Fibroblast of the aortic adventitia (primary cell): ENCODE data around the gene THEM5. TPM values are rescaled to one million over a fixed set of nuclear protein-coding genes. Genes with fewer than 3 reads are reported as not detected.

Experiments
- DNase-seq: peaks from one replicate; pipeline ENCODE4 v3.0.0-alpha.2; 2010; ENCODE audit warnings: low read depth
- H3K4me3 ChIP-seq: 2 replicates; pipeline ENCODE4 v1.5.1; 2011; ENCODE audit warnings: low read depth, mild to moderate bottlenecking, control low read depth, low read length, moderate library complexity
- total RNA-seq: library from RNA; depleted of rRNA; stranded (reverse); fragments of >200 nt; gene quantifications from 2 replicates; pipeline ENCODE4 v1.2.3, GENCODE V29; 2012; ENCODE audit warnings: low replicate concordance
- TF ChIP-seq, protein P1 (sequence below): IDR thresholded peaks from 2 replicates; pipeline ENCODE4 v1.5.1; 2011; ENCODE audit warnings: mild to moderate bottlenecking, low read length, control low read depth, inconsistent platforms; ENCODE audit not compliant: insufficient read depth

Gene THEM5
- total RNA-seq, 1 donor, result not detected

DNA sequence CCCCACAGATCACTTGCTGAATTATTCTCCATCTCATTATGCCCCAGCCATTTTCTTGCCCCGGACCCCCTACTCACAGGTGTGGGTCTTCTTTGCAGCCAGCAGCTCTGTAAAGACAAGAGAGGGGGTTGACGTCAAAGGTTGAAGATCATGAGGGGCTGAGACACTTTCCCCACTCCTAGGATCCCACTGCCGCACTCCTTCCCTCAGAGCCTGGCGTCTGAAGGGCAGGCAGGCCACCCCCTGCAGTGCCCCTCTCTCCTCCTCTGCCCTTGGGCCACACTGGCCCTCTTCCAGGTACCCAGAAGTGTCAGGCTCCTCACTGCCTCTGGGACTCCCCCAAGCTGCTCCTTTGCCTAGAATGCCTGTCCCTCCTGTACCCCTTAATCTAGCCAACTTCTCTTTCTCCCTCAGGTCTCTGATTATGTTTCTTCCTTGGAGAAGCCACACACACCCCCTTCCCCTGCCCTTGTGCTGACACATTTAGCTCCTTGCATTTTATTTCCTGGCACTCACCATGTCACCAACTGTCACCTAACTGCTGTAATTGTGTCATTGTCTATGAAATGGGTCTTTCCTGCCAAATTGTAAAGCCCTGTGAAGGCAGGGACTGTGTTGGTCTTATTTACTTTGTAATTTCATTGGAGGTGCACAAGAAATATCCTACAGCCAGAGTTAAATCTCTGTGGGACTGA is 24.0 kb downstream of the THEM5 start:
- DNase-seq, result no peak
- TF ChIP-seq, protein P1, sequence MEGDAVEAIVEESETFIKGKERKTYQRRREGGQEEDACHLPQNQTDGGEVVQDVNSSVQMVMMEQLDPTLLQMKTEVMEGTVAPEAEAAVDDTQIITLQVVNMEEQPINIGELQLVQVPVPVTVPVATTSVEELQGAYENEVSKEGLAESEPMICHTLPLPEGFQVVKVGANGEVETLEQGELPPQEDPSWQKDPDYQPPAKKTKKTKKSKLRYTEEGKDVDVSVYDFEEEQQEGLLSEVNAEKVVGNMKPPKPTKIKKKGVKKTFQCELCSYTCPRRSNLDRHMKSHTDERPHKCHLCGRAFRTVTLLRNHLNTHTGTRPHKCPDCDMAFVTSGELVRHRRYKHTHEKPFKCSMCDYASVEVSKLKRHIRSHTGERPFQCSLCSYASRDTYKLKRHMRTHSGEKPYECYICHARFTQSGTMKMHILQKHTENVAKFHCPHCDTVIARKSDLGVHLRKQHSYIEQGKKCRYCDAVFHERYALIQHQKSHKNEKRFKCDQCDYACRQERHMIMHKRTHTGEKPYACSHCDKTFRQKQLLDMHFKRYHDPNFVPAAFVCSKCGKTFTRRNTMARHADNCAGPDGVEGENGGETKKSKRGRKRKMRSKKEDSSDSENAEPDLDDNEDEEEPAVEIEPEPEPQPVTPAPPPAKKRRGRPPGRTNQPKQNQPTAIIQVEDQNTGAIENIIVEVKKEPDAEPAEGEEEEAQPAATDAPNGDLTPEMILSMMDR, result no peak
- H3K4me3 ChIP-seq, result no peak overlapping the region

DNA sequence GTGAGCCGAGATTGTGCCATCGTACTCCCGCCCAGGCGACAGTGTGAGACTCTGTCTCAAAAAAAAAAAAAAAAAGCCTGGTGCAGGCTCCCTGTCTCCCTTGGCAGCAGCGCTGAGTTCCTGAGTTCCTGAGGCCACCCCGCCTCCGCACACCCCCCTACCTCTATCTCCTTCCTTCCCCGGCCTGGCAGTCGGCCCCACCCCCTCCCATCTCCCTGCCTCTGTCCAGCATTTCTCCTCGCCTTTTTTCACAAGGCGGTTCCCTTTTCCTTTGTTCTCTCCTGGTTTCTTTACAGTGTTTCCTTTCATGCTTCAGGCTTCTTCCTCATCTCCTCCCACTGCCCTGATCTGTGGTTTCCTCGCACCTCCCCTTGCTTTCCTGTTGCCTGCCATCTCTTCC is 24.6 kb downstream of the THEM5 start:
- peak; percentile 42 for DNase-seq
- TF ChIP-seq, protein P1, result no peak
- H3K4me3 ChIP-seq, result no peak overlapping the region

DNA sequence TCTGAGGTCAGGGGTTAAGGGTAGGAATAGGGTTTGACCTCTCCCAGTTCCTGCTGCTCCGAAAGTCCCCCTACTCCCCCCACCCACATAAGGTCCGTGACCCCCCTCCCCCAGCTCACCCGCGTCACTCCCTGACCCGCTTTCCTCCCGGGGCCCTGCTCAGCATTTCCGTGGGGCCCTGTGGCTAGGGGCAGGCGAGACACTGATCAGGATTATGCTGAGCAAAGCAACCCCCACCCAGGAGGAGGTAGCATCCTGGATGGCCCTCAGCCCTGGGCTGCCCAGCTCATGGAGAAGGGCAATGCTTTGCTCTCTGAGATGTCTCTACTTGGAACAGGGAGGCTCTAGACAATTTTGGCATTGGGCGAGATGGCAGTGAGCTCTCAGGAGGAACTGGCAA is 25.7 kb downstream of the THEM5 start:
- DNase-seq, result no peak
- H3K4me3 ChIP-seq, result no peak overlapping the region
- TF ChIP-seq, protein P1, result no peak

DNA sequence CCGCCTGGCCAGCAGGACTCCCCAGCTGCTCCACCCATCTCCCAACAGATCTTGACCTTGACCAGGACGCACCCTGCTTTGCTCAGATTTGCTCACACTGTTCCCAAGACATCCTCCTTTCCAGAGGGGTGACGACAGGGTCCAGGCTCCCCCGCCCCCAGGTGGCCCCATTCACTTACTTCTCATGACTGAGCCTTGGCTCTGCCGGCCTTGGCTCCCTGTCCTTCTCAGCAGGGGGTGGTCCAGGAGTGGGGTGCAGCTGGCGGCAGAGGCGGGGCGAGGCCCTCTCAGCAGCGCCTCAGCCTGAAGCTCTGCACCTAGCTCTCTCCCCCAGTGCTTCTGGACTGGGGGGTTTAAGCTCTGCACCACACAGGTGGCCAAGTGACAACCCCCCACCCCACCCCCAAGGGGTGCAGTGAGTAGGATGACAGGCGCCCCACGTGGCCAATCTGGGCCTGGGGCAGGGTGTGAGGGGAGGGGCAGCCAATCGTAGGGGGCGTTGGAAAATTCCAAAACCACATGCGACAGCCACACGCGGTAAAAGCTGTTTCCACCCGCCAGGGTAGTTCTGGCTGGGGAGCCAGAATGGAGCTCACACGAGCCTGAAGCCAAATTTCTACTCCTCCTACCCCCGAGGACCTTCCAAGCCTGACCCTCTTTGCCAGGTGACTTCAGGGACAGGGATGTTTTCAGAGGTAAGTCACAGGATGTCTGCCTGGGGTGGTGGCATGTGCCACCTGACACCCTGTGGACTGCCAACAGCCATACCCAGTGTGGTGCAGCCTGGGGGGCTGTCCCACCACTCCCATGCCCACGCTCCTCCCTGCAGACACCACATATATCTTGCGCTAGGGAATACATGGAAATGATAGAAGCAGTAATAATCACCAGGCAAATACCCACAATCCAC is 27.5 kb downstream of the THEM5 start:
- TF ChIP-seq, protein P1, result no peak
- DNase-seq, result no peak
- no peak overlapping the region for H3K4me3 ChIP-seq

DNA sequence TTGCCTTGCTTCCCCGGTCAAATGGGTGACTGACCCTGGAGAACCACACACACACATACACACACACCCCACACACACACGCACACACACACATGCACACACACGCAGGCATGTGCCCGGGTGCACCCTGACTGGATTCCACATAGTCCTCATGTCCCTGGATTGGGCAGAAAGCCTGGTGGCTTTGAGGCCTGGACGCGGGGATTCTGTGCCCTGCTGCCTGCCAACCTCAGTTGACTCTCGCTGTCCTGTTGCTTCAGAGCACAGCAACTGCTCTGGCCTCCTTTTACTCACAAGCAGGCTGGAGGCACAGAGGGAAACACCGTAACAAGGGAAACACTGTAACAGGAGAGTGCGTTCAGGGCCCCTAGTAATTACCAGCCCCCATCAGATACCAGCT is 28.3 kb downstream of the THEM5 start:
- no peak for DNase-seq
- TF ChIP-seq, protein P1, result no peak

DNA sequence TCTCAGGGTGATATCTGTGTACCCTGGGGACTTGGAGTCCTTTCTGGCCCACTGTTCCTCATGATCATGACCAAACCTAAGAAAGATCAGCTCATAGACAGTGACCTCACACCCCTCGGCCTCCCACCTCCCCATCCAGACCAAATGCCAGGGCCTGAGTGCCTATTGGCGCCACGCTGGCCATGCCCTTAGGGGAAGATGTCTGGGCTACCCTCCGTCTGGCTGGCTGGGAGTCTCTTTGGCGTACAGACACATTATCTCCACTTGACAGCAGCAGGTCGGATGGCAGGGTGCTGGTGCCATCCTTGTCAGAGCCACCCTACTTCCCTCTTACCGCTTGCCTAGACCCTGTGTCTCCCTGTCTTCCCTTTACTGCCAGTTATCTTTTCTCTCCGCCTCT is 30.3 kb downstream of the THEM5 start:
- DNase-seq, result no peak
- no peak overlapping the region for H3K4me3 ChIP-seq
- TF ChIP-seq, protein P1, result no peak

More for the DNA sequence above, 28.3 kb downstream of the THEM5 start:
- H3K4me3 ChIP-seq, result no peak overlapping the region
